SU-DHL-6 (cell line): ENCODE measurements around the gene ACAP2.

Source experiments
- H2AFZ ChIP-seq: fragments of 200-600 bp; sonication (generic); 2 replicates; pipeline ENCODE4 v1.6.1; 2014; ENCODE audit warnings: low read depth, mild to moderate bottlenecking, moderate library complexity, mixed read lengths, antibody characterized with exemption, low read length; ENCODE audit not compliant: severe bottlenecking
- H3F3A ChIP-seq: fragments of 200-600 bp; shearing (Covaris generic); 2 replicates; pipeline ENCODE4 v1.6.0; 2016; ENCODE audit warnings: antibody characterized with exemption, mild to moderate bottlenecking; ENCODE audit not compliant: insufficient read depth
- H3K27ac ChIP-seq: fragments of 200-600 bp; sonication (generic); 2 replicates; pipeline ENCODE4 v1.5.1; 2016; ENCODE audit warnings: low read depth, mild to moderate bottlenecking, low read length, moderate library complexity, mixed read lengths
- H3K27me3 ChIP-seq: fragments of 200-600 bp; sonication (generic), shearing (Covaris generic); 2 replicates; pipeline ENCODE4 v1.6.0; 2014; ENCODE audit warnings: mild to moderate bottlenecking, low read length
- H3K36me3 ChIP-seq: fragments of 200-600 bp; sonication (generic); 2 replicates; pipeline ENCODE4 v1.6.1; 2014; ENCODE audit warnings: mild to moderate bottlenecking, low read length, mixed read lengths
- H3K4me2 ChIP-seq: fragments of 300-600, 200-600 bp; shearing (Covaris generic), sonication (generic); 2 replicates; pipeline ENCODE4 v1.6.0; 2014; ENCODE audit warnings: low read length, low read depth, mild to moderate bottlenecking; ENCODE audit not compliant: poor library complexity, severe bottlenecking
- H3K4me3 ChIP-seq: fragments of 200-600 bp; sonication (generic); 2 replicates; pipeline ENCODE4 v1.5.1; 2014; ENCODE audit warnings: antibody characterized with exemption, low read length, mild to moderate bottlenecking, mixed read lengths; ENCODE audit not compliant: insufficient read depth, poor library complexity, severe bottlenecking
- H3K79me2 ChIP-seq: fragments of 200-600 bp; sonication (generic); 2 replicates; pipeline ENCODE4 v1.6.1; 2014; ENCODE audit warnings: mild to moderate bottlenecking, low read length, moderate library complexity; ENCODE audit not compliant: insufficient read depth
- H3K9ac ChIP-seq: fragments of 200-600 bp; sonication (generic); 2 replicates; pipeline ENCODE4 v1.7.0; 2014; ENCODE audit warnings: mild to moderate bottlenecking, low read length
- H3K9me2 ChIP-seq: fragments of 200-600 bp; sonication (generic); replicated peaks from 2 replicates; pipeline ENCODE4 v1.6.1; 2014; ENCODE audit warnings: low read length; ENCODE audit not compliant: insufficient read depth
- H3K9me3 ChIP-seq: fragments of 200-600 bp; sonication (generic); 2 replicates; pipeline ENCODE4 v1.6.1; 2014; ENCODE audit warnings: low read length, mixed read lengths; ENCODE audit not compliant: insufficient read depth
- H4K20me1 ChIP-seq: fragments of 200-600 bp; sonication (generic); 2 replicates; pipeline ENCODE4 v1.6.1; 2014; ENCODE audit warnings: low read depth, mild to moderate bottlenecking, antibody characterized with exemption, low read length, moderate library complexity, mixed read lengths
- CTCF ChIP-seq: fragments of 200-600 bp; sonication (generic); IDR thresholded peaks from one replicate; pipeline ENCODE4 v1.5.1; 2017; ENCODE audit warnings: antibody characterized with exemption, mild to moderate bottlenecking, low read length, moderate library complexity; ENCODE audit not compliant: insufficient read depth, poor library complexity, severe bottlenecking
- EZH2phosphoT487 ChIP-seq: fragments of 200-600 bp; sonication (generic), shearing (Covaris generic); conservative IDR thresholded peaks from 2 replicates; pipeline ENCODE4 v1.6.1; 2018; ENCODE audit warnings: mild to moderate bottlenecking, antibody characterized with exemption, low read length, moderate library complexity, mixed read lengths

ACAP2 gene

GRCh38 chr3:195447201-195447600, 4.4 kb upstream of the ACAP2 start:
- Histone ChIP-seq H2AFZ (no peak overlapping the region), H3K9me2 (no peaks in the 10 kb centered on the region), H3K79me2 (peaks cover 5% of the 10 kb centered on the region; the same call in 1 of the 2 replicates), H3K4me2 (no peak overlapping the region), H3F3A (peaks cover 6% of the 10 kb centered on the region; the same call in 1 of the 2 replicates), H3K27me3 (no peaks in the 10 kb centered on the region), H3K4me3 (no peak overlapping the region), H3K9me3 (no peaks in the 10 kb centered on the region), H3K27ac (no peak overlapping the region), H4K20me1 (no peaks in the 10 kb centered on the region), H3K36me3 (no peaks in the 10 kb centered on the region), H3K9ac (no peak overlapping the region)
- TF ChIP-seq EZH2phosphoT487 (no peak), CTCF (no peak)

GRCh38 chr3:195446359-195446758, 3.5 kb upstream of the ACAP2 start:
- Histone ChIP-seq H3F3A (peaks cover 12% of the 10 kb centered on the region), H2AFZ (no peak overlapping the region), H4K20me1 (no peaks in the 10 kb centered on the region; the same call in 1 of the 2 replicates), H3K9me3 (no peaks in the 10 kb centered on the region), H3K27ac (no peak overlapping the region), H3K4me2 (no peak overlapping the region), H3K9me2 (no peaks in the 10 kb centered on the region), H3K4me3 (no peak overlapping the region), H3K27me3 (no peaks in the 10 kb centered on the region), H3K36me3 (no peaks in the 10 kb centered on the region), H3K9ac (no peak overlapping the region), H3K79me2 (peaks cover 14% of the 10 kb centered on the region)
- TF ChIP-seq CTCF (no peak), EZH2phosphoT487 (no peak)

- TF ChIP-seq CTCF (no peak), EZH2phosphoT487 (no peak)
- Histone ChIP-seq H2AFZ (no peak overlapping the region), H3F3A (peaks cover 12% of the 10 kb centered on the region)
Measured at GRCh38 chr3:195445885-195446284, 3.1 kb upstream of the ACAP2 start.

More at GRCh38 chr3:195445885-195446284, 3.1 kb upstream of the ACAP2 start:
- Histone ChIP-seq H4K20me1 (no peaks in the 10 kb centered on the region; the same call in 1 of the 2 replicates), H3K9ac (no peak overlapping the region), H3K79me2 (peaks cover 19% of the 10 kb centered on the region), H3K27ac (no peak overlapping the region), H3K36me3 (no peaks in the 10 kb centered on the region), H3K4me3 (no peak overlapping the region), H3K27me3 (no peaks in the 10 kb centered on the region), H3K4me2 (no peak overlapping the region), H3K9me2 (no peaks in the 10 kb centered on the region), H3K9me3 (no peaks in the 10 kb centered on the region)
